GM21825 (cell line): ENCODE measurements around the gene TBC1D10A.

Experiments
- ATAC-seq: cut with Tn5 transposase; IDR thresholded peaks from one replicate; pipeline ENCODE4 v1.9.1; 2021; ENCODE audit warnings: mild to moderate bottlenecking, moderate library complexity; ENCODE audit not compliant: unreplicated experiment

The TBC1D10A gene, protein sequence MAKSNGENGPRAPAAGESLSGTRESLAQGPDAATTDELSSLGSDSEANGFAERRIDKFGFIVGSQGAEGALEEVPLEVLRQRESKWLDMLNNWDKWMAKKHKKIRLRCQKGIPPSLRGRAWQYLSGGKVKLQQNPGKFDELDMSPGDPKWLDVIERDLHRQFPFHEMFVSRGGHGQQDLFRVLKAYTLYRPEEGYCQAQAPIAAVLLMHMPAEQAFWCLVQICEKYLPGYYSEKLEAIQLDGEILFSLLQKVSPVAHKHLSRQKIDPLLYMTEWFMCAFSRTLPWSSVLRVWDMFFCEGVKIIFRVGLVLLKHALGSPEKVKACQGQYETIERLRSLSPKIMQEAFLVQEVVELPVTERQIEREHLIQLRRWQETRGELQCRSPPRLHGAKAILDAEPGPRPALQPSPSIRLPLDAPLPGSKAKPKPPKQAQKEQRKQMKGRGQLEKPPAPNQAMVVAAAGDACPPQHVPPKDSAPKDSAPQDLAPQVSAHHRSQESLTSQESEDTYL

DNA sequence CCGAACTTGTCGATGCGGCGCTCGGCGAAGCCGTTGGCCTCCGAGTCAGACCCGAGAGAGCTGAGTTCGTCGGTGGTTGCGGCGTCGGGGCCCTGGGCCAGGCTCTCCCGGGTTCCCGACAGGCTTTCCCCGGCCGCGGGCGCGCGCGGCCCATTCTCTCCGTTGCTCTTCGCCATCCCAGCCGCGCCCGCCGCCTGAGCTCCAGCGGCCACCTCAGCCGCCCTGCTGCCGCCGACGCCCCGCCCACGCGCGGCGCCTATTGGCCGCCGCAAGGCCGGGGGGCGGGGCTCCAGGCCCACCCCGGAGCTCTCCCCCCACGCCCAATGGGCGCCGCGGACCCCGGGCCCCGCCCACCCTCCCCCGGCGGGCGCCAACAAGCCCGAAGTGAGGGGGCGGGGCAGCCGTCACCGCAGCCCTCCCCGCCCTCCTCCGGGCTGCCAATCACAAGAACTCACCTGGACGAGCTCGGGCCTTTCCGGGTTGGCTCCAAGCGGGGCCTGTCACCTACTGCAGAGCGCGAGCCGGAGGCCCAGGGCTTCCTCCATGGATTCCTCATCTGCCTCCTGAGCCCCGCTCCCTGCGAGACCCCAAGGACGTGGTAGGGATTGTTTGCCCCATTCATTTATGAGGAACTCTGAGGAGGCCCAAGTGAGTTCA lies at the start of gene TBC1D10A:
TBC1D10A (minus strand) TSS at position 236 of the 657 bp plus-strand sequence; CDS start at position 176, 60 bp downstream.
- ATAC-seq: peak; percentile 79

DNA sequence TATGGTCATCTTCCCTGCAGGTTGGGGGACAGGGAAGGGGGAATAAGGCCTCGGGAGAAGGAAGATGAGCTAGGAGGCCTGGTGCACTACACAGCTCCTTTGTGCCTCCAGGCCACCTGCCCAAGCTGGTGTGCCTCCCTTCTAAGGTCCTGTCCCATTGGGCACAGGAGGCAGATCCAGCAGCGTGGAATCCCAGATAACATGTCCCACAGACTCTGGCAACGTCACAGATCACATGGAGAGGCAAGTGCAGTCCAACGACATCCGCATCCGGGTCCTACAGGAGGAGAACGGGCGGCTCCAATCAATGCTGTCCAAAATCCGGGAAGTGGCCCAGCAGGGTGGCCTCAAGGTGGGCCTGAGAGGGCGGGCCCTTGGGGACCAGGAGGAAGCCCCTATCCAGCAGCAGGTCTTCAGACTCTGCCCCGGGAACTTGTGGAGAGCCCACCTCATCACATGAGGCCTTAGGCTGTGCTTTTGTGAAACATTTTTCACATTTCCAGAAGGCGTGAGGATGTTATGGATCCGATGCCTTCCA lies 48.6 kb upstream of the TBC1D10A start:
- ATAC-seq: no peak

DNA sequence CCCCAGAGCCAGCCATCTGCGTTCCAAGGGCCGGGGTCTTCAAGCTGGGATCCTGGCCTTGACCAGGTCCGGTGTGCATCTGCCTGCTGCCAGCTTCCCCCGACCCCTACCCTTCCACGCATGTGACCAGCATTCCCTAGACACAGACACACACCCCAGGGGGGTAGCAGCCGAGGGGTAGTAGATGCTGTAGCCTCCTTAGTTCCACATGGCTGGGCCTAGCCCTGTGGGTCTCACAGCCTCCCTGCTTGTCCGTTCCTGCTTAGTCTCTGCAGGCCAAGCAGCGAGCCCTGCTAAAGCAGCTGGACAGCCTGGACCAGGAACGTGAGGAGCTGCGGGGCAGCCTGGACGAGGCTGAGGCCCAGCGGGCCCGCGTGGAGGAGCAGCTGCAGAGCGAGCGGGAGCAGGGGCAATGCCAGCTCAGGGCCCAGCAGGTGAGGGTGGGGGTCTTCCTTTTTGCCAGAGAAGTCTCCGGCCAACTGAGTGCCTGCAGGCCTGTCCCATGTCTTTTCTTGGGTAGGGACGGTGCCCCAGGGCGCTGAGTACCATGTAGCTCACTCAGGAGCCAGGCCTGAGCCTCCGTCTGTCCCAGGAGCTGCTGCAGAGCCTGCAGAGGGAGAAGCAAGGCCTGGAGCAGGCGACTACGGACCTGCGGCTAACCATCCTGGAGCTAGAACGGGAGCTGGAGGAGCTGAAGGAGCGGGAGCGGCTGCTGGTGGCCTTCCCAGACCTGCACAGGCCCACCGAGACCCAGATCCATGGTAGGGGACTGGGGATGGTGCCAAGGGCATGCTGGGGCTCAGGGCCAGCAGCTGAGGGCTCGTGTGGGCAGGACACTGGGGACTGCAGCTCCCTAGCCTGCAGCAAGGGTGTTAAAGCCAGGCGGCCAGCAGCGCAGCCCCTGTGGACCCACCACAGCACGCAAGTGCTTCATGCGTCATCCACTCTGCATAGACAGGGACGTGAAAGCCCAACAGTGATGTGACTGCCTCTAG lies 46.9 kb upstream of the TBC1D10A start:
- ATAC-seq: no peak

DNA sequence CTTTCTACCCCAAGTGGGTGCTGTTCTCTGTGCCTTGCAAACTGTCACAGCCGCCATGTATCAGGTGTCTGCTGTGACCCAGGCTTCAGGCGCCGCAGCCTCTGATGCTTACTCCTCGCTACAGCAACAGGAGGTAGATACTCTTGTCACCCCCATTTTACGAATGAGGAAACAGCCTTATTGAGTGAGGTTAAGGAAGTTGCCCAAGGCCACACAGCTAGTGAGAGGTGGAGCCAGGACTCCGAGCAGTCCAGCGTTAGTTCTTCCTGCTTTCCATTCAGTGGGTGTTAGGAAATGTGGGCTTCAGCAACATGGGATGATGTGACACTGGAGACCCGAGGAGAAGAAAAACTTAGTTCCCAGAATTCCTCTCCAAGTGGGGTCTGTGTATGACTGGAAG lies 46.2 kb upstream of the TBC1D10A start:
- no peak for ATAC-seq

GRCh38 chr22:30371981-30372380 lies 45.2 kb upstream of the TBC1D10A start:
- ATAC-seq: no peak

DNA sequence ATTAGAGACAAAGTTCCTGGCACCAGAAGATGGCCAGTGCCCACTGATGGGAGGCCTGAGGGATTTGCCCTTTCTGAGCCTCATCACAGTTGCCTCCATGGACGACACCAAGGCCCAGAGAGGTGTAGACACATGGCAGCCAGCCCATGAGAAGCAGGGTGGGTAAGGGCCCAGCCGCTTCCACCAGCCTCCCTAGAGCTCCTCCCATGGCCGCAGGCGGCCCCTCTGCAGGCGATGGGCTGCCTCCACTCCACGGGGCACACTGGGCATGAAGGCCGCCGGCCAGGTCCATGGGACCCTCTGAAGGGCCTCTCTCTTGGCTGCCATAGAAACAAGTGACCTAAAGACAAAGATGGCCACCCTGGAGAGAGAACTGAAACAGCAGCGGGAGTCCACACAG lies 44.6 kb upstream of the TBC1D10A start:
- no peak for ATAC-seq

- ATAC-seq: no peak
These were observed 44.0 kb upstream of the TBC1D10A start for GRCh38 chr22:30370641-30371230.

- no peak for ATAC-seq
These were observed 41.7 kb upstream of the TBC1D10A start for GRCh38 chr22:30368420-30368819.

DNA sequence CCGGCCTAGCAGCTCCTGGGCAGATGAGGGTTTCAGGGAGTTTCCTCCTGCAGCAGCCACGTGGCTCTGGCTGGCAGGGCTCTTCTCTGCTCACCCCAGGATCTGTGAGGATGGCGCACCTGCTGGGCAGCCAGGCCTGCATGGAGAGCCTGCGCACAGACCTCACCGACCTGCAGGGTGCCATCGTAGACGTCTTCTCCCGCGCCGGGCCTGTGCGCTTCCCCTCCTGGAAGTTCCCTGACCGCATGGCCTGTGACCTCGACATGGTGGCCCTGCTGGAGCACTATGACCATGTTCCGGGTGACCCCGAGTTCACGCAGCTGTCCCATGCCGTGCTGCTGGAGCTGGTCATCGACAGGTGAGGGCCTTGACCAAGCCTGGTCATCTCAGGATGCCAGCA lies 39.1 kb upstream of the TBC1D10A start:
- no peak for ATAC-seq

DNA sequence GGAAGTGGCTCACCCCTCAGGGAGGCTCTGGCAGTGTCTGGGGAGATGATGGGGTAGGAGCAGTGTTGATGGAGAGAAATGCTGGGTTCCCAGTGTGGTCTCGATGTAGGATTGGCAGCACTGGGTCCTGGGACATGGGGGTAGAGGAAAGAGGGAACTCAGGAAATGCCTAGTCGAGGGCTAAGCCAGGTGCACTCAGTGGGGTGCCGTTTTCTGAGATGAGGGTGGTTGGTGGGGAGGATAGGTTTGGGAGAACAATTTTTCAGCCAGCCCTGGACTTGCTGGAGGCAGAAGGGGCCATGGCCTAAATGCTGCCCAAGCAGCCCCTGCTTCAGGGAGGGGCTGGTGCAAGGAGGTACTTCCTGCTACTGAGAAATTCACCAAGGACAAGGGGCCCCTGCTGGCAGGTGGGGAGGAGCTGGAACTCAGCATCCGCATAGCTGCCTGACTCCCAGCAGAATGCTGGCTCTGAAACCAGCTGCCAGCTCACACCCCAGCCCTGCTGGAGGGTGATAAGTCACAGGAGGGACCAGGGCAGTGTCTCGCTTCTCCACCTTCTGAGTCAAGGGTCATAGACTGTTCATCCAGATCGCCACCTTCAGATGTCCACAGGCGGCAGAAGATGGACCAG lies 36.0 kb upstream of the TBC1D10A start:
- ATAC-seq: no peak

DNA sequence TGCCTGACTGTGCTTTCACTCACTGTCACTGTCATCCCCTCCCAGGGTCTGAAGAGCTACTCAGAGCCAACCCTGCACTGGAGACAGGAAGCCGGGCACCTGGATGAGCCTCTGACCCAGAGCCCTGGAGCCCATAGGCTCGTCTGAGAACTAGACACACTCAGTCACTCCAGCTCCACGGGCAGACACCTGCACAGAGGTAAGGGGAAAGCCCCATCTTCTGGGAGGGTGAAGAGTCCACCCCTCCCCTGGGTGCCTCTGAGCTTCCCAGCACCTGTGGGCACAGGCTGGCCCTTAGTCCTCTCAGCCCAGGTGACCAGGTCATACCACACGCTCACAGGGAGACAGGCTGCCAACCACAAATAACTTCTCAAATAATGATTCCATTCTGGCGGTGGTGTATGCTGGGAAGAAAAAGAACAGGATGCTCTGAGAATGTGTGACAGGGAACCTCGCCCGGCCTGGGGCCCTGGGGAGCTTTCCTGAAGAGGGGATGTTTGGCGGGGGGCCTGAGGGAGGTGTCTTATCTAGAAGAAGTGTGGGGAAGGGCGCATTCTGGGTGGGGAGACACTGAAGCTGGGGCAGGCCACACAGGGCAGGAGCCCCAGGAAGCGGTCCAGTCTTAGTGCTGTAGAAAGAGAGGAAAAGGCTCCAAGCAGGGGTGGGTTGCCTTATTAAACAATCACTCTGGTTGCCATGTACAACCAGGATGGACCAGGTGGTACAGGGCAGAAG lies 35.3 kb upstream of the TBC1D10A start:
- ATAC-seq: no peak

DNA sequence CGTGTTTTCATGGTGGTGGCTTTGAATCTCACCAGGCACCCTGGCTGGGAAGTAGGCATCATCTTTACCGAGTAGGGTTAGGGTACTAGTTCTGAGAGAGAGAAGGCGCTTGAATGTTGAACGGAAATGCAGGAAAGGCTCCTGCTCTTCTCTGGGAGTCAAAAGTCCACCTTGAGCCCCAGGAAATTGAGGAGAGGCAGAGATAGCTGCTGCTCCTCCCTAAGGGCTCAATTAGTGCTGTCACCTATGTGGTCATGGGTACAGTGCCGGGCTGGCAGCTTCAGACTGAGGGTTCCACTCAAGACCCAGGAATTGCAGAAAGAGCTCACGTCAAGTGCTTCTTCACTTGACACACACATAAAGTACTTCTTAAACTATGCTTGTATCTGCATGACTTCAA lies 31.8 kb upstream of the TBC1D10A start:
- ATAC-seq: no peak

- no peak for ATAC-seq
These were observed 31.0 kb upstream of the TBC1D10A start for GRCh38 chr22:30357650-30358215.

DNA sequence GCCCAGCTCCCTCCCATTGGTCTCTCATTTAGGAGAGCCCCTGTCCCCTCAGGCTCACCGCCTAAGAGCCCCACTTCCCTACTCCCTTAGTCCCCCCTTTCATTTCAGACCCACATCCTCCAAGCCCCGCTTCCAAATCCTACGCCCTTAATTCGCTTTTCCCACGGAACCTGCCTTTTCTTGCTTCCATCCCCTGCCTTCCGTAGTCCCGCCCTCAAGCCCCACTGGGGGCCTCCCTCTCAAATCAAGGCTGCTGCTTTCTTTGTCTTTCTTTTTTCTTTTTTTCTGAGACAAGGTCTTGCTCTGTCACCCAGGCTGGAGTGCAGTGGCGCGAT lies 30.5 kb upstream of the TBC1D10A start:
- no peak for ATAC-seq

DNA sequence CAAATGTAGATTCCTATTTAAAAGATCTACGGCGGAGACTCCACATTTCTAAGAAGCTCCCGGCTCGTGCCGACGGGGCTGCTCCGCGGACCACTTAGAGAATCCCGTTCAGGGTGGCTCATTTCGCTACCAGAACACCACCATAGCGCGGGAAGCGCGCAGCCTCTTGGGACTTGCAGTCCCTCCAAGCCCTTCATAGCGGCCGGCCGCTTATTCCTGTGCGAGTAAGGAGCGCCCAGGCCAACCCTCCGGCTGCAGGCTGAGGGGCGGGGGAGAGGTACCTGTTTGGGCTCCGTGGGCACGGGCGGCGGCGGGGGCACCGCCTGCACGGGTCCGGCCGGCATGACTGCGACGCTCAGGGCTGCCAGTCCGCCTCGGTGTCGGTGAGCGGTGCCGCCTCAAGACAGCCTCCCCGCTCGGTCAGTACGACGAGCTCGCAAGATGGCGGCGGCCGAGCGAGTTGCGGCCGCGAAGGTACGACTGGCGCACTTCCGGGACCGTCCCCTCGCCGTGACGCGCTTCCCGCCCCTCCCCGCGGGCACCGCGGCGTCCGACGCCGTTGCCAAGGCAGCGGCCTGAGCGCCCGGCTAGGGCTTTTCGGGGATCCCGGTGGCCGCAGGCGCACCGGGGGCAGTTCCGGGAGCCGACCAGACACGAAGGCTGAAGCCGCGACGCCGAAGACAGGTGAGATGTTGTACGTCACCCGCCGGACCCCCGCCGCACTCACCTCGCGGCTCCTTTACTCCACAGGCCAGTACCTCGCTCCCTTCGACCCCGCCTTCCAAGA lies 29.9 kb upstream of the TBC1D10A start, which contains the start of the genes CCDC157 and SF3A1:
CCDC157 (plus strand) TSS at position 559 of the 787 bp plus-strand sequence. CDS start 8,994 bp downstream, outside the sequence.
SF3A1 (minus strand) TSS at position 446 of the 787 bp plus-strand sequence; CDS start at position 344, 102 bp downstream.
- ATAC-seq: peak; percentile 87

DNA sequence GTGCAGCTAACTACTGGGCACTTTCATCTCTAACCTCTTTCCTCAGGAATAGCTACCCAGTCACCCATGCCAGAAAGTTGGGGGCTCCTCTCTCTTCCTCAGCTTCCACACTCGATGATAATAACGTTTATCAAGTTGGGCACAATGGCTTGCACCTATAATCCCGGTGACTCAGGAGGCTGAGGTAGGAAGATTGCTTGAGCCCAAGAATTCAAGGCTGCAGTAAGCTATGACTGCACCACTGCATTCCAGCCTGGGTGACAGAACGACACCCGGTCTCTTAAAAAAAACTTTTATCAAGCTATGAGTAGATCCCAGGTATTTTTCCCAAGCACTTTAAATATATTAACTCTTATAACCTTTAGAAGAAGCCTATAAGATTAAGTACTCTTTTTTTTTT lies 27.9 kb upstream of the TBC1D10A start:
- ATAC-seq: no peak

GRCh38 chr22:30351226-30351625 lies 24.5 kb upstream of the TBC1D10A start:
- ATAC-seq: no peak

GRCh38 chr22:30348809-30349208 lies 22.1 kb upstream of the TBC1D10A start:
- ATAC-seq: no peak
